Vagina (tissue), 2 donors: ENCODE data around the gene EXOC6.

Experiments
- CTCF ChIP-seq, 3 experiments: fragments of 450-650 bp in 2 of 3; fragments of 200-600 bp in 1 of 3; sonication (generic) in 1 of 3; IDR thresholded peaks; one replicate each; pipeline ENCODE4 v1.5.1; 2017 to 2019; ENCODE audit warnings: antibody characterized with exemption in 3 of 3, mild to moderate bottlenecking in 2 of 3, moderate library complexity in 2 of 3
- POLR2A ChIP-seq, 2 donors: fragments of 450-650 bp; IDR thresholded peaks; one replicate each; pipeline ENCODE4 v1.6.1; 2017; ENCODE audit warnings: antibody characterized with exemption in 2 of 2, mild to moderate bottlenecking in 2 of 2, moderate library complexity in 2 of 2

- TF ChIP-seq POLR2A (IDR thresholded peaks at IDR 0.05) (no peak), CTCF (IDR thresholded peaks at IDR 0.05) (no peak)
Measured at GRCh38 chr10:93063977-93064660, 215.8 kb downstream of the EXOC6 start.
